Astrocyte of the hippocampus (primary cell): Measurements from ENCODE around the gene REG3G.
A peak's percentile ranks its signal among the peaks of the same experiment; 100 is the strongest.

Source experiments
- DNase-seq: peaks from one replicate; pipeline ENCODE4 v3.0.0; 2011; ENCODE audit warnings: low read depth, low spot score

Gene REG3G

GRCh38 chr2:79025421-79025820 lies at the start of gene REG3G:
Gene REG3G, plus strand, starts transcription at chr2:79025702. Its CDS starts 392 bp downstream, at chr2:79026094.
- no peak for DNase-seq

- no peak for DNase-seq
Observed at GRCh38 chr2:78977661-78978145, 47.8 kb upstream of the REG3G start.

DNA sequence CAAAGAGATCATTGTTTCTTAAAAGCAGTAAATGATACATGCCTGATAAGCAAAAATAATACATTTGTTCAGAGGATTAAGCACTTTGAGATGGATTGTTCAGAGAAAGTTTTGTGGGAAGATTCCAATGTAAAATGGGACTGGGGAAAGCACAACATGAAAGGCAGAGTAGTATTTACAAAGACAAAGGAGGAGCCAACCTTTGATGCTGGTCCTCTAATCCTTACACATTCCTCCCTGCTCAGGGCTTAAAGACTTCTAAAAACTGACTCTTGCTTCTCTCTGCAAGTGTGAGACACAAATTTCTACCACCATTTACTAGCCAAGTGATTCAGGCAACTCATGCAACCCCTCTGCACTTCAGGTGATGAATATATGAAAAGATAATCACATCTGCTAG lies 47.2 kb upstream of the REG3G start:
- DNase-seq = no peak

GRCh38 chr2:78979380-78980151 lies 45.9 kb upstream of the REG3G start:
- peak; percentile 64 for DNase-seq

GRCh38 chr2:78980152-78980465 lies 45.4 kb upstream of the REG3G start:
- no peak for DNase-seq

- no peak for DNase-seq
Observed at GRCh38 chr2:78980871-78981270, 44.6 kb upstream of the REG3G start.

GRCh38 chr2:78982638-78983330 lies 42.7 kb upstream of the REG3G start:
- DNase-seq = no peak

DNA sequence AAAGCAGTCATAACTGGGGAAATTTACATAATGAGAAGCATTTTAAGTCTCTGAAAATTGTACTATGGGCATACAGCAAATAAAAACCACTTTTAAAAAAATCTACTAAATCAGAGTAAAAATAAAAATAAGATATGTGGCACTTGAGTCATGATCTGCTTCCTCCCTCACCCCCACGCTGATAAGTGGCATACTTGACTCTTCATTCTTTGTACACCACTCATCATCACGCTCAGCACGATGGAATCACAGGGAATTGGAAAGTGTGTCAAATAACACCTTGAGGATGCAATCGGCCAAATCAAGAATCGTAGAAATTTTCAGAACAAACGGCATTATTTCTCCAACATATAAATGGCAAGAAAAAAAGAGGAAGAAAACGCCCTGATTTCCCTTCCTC lies 41.1 kb upstream of the REG3G start:
- no peak for DNase-seq

DNA sequence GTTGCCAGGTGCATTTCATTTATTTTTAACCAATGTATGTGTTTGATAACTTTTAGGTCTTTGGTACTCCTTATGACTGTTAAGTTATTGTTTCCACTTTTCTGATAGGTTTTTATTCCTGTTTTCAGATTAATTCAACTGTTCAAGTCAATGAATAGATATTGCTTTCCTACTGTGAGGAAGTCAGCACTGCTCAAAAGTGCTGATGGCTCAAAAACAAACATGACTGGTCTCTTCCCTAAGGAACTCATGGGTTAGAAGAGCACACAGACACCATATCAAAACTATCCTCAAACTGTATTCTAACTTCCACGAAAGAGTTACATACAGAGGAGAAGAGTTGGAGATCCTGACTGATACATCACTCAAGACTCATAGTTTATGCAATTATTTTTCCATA lies 39.9 kb upstream of the REG3G start:
- no peak for DNase-seq

GRCh38 chr2:78989051-78989450 lies 36.5 kb upstream of the REG3G start:
- DNase-seq = no peak

GRCh38 chr2:78992451-78992806 lies 33.1 kb upstream of the REG3G start:
- peak; percentile 31 for DNase-seq

DNA sequence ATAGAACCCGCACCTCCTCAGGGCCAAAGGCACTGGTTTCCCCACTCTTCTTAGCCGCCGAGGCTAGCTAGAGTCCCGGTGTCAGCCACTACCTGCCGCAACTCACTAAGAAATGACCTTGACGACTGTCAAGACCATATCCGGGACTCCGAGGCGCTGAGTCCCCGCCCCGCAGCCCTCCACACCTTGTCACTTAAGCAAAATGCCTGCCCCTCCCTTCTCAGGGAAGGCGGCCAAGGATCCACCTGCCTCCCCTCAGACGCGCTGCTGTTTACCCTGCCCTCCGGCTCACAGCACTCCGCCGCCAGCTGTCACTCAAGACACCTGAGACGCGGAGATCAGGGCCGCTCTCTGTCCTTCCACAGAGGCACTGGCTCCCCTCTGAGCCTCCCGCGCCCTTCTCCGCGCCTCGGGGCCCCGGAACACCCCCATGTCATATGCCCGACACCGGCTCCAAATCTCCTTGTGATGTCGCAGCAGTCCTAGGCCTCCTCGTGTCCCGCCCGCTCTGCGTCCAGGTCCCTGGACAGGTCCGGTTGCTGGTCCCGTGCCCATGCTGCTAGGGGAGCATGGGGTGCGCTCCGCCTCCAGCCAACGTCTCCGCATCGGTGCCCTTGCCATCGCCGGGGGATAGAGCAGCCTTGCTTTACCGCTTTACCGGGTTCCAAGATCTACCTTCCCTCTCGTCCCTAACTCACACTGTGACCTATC lies 32.5 kb upstream of the REG3G start:
- DNase-seq = no peak

- no peak for DNase-seq
Observed at GRCh38 chr2:78993518-78994148, 31.9 kb upstream of the REG3G start.

GRCh38 chr2:78994789-78995188 lies 30.7 kb upstream of the REG3G start:
- DNase-seq = no peak

- peak; percentile 20 for DNase-seq
Observed at GRCh38 chr2:78999406-78999805, 26.1 kb upstream of the REG3G start.

DNA sequence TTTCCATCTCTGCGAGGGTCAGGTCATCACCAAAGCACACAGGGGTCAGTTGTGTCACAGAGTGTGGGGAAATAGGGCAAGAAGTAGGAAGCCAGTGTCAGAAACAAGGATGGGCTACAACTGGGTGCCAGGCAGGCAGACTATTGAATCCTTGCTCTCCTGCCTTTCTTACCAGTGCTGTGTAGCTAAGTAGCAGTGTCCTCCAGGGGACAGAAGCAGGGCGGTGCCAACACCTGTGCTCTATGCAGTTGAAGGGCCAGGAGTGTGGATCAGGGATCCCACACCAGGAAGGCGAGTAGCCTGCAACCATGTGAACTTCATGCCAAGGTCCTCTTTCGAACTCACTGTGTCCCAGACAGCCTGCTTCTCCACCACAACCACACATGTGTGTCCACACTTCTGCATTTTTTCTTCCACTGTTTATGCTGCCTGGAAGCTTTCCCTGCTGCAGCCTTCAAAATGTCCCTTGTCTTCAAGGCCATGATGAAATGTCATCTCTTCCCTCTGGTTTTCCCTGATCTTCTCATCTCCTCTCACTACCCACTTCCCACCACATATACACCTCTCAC lies 25.4 kb upstream of the REG3G start:
- no peak for DNase-seq

GRCh38 chr2:79001285-79001684 lies 24.2 kb upstream of the REG3G start:
- DNase-seq = no peak

GRCh38 chr2:79004680-79005079 lies 20.8 kb upstream of the REG3G start:
- no peak for DNase-seq

DNA sequence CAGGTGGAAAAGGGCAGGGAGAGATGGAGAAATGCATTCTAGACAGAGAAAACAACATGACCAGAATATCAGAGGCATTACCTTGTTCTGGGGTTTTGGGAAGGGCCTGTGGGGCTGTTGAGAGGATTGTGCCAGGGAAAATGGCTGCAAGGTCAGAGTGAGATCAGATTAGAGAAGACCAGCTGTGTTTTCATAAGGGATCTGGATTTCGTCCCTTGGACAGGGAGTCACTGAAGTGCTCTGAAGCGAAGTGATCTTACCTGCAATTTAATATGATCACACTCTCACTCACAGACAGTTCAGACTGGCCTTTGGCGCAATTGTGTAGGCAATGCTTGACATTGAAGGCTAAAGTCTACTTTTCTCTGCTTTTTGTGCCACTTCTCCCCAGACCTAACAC lies 20.3 kb upstream of the REG3G start:
- no peak for DNase-seq

DNA sequence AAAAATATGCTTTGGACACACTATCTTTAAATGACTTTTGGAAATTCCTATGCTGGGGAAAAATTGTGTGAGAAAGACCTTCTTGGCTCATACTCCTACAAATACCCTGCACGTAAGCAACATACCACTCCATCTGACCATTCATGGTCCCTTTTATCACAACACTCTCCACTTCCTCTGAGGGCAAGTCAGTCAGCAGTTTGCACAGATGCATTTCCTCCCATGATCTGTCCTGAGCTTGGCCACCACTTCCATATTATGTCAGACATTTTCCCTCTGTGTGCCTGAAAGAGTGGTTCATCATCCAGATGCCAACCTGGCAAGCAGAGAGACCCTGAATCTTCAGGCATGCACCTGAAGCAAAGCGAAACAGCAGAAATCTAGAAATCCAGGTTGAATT lies 16.1 kb upstream of the REG3G start:
- no peak for DNase-seq

DNA sequence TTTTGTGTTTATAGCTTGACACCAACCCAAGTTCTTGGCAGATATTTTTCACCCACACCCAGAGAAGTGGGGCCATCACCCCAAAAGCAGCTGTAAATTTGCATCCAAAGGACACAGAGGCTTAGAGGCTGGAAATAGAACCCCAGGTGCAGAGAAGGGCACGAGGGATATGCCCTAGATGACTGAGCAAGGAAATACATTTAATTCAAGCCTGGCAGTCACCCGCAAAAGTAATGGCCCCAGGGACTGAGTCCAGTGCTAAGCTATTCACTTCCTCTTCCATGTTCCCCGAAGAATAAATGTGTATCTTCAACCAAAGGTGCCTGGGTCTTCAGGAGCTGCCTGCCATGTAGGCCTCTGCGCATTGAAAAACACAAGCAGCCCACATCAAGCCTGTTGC lies 14.0 kb upstream of the REG3G start:
- DNase-seq = no peak

- no peak for DNase-seq
Observed at GRCh38 chr2:79013629-79014028, 11.9 kb upstream of the REG3G start.
